Stomach (tissue), 9 donors: ENCODE results near the gene CBLB. TPM values are rescaled to one million over a fixed set of nuclear protein-coding genes. Genes with fewer than 3 reads are reported as not detected.

Experiments
- DNase-seq, 2 donors: peaks; one replicate each; pipeline versions ENCODE4 v3.0.0 to v3.0.0-alpha.2; 2013 to 2019
- H3K27ac ChIP-seq, 5 donors: fragments of 200-600 bp in 4 of 5; sonication (generic) in 4 of 5; one replicate each; pipeline ENCODE4 v1.5.1; 2013 to 2019; ENCODE audit warnings: mild to moderate bottlenecking in 1 of 5, moderate library complexity in 1 of 5
- H3K27me3 ChIP-seq, 3 donors: fragments of 200-600 bp; sonication (generic); one replicate each; pipeline ENCODE4 v1.5.1; 2017 to 2019; ENCODE audit warnings: mixed run types in 1 of 3
- H3K36me3 ChIP-seq, 4 donors: fragments of 200-600 bp; sonication (generic); 1 replicate in 3 of 4; 2 replicates in 1 of 4; pipeline ENCODE4 v1.5.1; 2016 to 2019
- H3K4me1 ChIP-seq, 4 donors: fragments of 200-600 bp; sonication (generic); one replicate each; pipeline ENCODE4 v1.5.1; 2016 to 2019
- H3K4me3 ChIP-seq, 4 donors: fragments of 200-600 bp; sonication (generic) in 3 of 4; one replicate each; pipeline ENCODE4 v1.5.1; 2016 to 2019; ENCODE audit warnings: mild to moderate bottlenecking in 1 of 4
- H3K9me3 ChIP-seq, 4 donors: fragments of 200-600 bp; sonication (generic); one replicate each; pipeline ENCODE4 v1.5.1; 2016 to 2019
- CTCF ChIP-seq, 7 experiments: fragments of 450-650 bp in 4 of 7; fragments of 200-600 bp in 3 of 7; sonication (generic) in 3 of 7; IDR thresholded peaks; one replicate each; pipeline ENCODE4 v1.5.1; 2016 to 2019; ENCODE audit warnings: antibody characterized with exemption in 7 of 7, control low read depth in 2 of 7, mild to moderate bottlenecking in 1 of 7
- EP300 ChIP-seq: sonication (generic); formaldehyde crosslinking; IDR thresholded peaks from one replicate; pipeline ENCODE4 v1.6.1; 2017; ENCODE audit warnings: antibody characterized with exemption
- POLR2A ChIP-seq, 4 donors: fragments of 450-650 bp; IDR thresholded peaks; one replicate each; pipeline ENCODE4 v1.6.1; 2016; ENCODE audit warnings: antibody characterized with exemption in 4 of 4, control low read depth in 2 of 4, mild to moderate bottlenecking in 1 of 4, moderate library complexity in 1 of 4
- POLR2AphosphoS5 ChIP-seq, 3 donors: sonication (generic); formaldehyde crosslinking; IDR thresholded peaks; one replicate each; pipeline ENCODE4 v1.6.1; 2016; ENCODE audit warnings: antibody characterized with exemption in 3 of 3
- WGBS, 5 donors: extraction: QIAGEN DNeasy Blood & Tissue Kit in 3 of 5; methylation state at CpG; one replicate each; pipeline versions ENCODE4 v1.1.5 to v1.1.7; 2013 to 2018; 5-methylcytosine and 5-hydroxymethylcytosine counted together
- intact Hi-C: fragments of 100-400 bp; cut with DNase I; formaldehyde crosslinking; loops from one replicate; pipeline ENCODE4 v1.15.1; 2023; ENCODE audit warnings: low total_unique reads
- polyA plus RNA-seq, 3 donors: library from polyadenylated mRNA; stranded (reverse); fragments of 200-250 nt; gene quantifications; one replicate each; pipeline ENCODE4 v1.2.3, GENCODE V29; 2013
- total RNA-seq, 5 donors: library from RNA; depleted of rRNA; stranded (reverse); fragments of >200 nt; gene quantifications; one replicate each; pipeline versions ENCODE4 v1.1.0 to v1.2.3, GENCODE V29; 2014 to 2016
- donor health status: healthy with polysubstance abuse.
- donor health status: Bipolar disorder and iron deficiency.
- donor health status: healthy.

Gene CBLB
- total and polyA plus RNA-seq, 8 donors, result 6.9 to 94.4 (median 46.0) TPM

- no peak for DNase-seq
- Histone ChIP-seq H3K9me3 (no peaks in the 10 kb centered on the region), H3K27ac (no peak overlapping the region), H3K36me3 (no peaks in the 10 kb centered on the region), H3K4me3 (no peak overlapping the region), H3K27me3 (no peaks in the 10 kb centered on the region), H3K4me1 (peaks cover 0 to 4% (median 0%) of the 10 kb centered on the region in 4 donors)
- WGBS, 5 donors, result 58 to 75% (median 64%) methylated on average over 5 of the region's 5 CpGs
- intact Hi-C loops, result no loop called here
- TF ChIP-seq CTCF (IDR thresholded peaks at IDR 0.05) (no peak), EP300 (no peak), POLR2AphosphoS5 (IDR thresholded peaks at IDR 0.05) (no peak), POLR2A (IDR thresholded peaks at IDR 0.05) (no peak)
Observed at GRCh38 chr3:105616374-105617121, 252.3 kb downstream of the CBLB start.

- H3K27me3 ChIP-seq, result no peaks in the 10 kb centered on the region
- no peak for TF ChIP-seq EP300
- no peak for TF ChIP-seq POLR2AphosphoS5 (IDR thresholded peaks at IDR 0.05)
- no peaks in the 10 kb centered on the region for H3K36me3 ChIP-seq
- intact Hi-C loops, result no loop called here
- no peak for DNase-seq
- no peaks in the 10 kb centered on the region for H3K9me3 ChIP-seq
- H3K27ac ChIP-seq, result no peak overlapping the region
- H3K4me3 ChIP-seq, result no peak overlapping the region
- WGBS, 5 donors, result 82 to 95% (median 89%) methylated on average over 3 of the region's 3 CpGs
- H3K4me1 ChIP-seq, result peaks cover 0 to 11% (median 2%) of the 10 kb centered on the region in 4 donors
Observed at GRCh38 chr3:105615814-105616213, 253.0 kb downstream of the CBLB start.

GRCh38 chr3:105614288-105615030, 254.4 kb downstream of the CBLB start:
- DNase-seq, result no peak

GRCh38 chr3:105613120-105613519, 255.7 kb downstream of the CBLB start:
- H3K27me3 ChIP-seq, result no peaks in the 10 kb centered on the region
- H3K36me3 ChIP-seq, result no peaks in the 10 kb centered on the region
- no peak overlapping the region for H3K4me3 ChIP-seq
- intact Hi-C loops, result no loop called here
- H3K9me3 ChIP-seq, result no peaks in the 10 kb centered on the region
- TF ChIP-seq POLR2AphosphoS5 (IDR thresholded peaks at IDR 0.05) (no peak), EP300 (no peak), CTCF (IDR thresholded peaks at IDR 0.05) (no peak), POLR2A (IDR thresholded peaks at IDR 0.05) (no peak)
- H3K4me1 ChIP-seq, result peaks cover 0 to 12% (median 3%) of the 10 kb centered on the region in 4 donors
- no peak overlapping the region for H3K27ac ChIP-seq
- WGBS, 5 donors, result 66 to 79% (median 72%) methylated on average over 2 of the region's 2 CpGs
- no peak for DNase-seq

More at GRCh38 chr3:105614288-105615030, 254.4 kb downstream of the CBLB start:
- H3K4me3 ChIP-seq, result no peak overlapping the region
- no peaks in the 10 kb centered on the region for H3K36me3 ChIP-seq
- H3K9me3 ChIP-seq, result no peaks in the 10 kb centered on the region
- H3K27ac ChIP-seq, result no peak overlapping the region
- TF ChIP-seq POLR2A (IDR thresholded peaks at IDR 0.05) (no peak), CTCF (IDR thresholded peaks at IDR 0.05) (no peak), POLR2AphosphoS5 (IDR thresholded peaks at IDR 0.05) (no peak), EP300 (no peak)
- no peaks in the 10 kb centered on the region for H3K27me3 ChIP-seq
- peaks cover 0 to 12% (median 3%) of the 10 kb centered on the region in 4 donors for H3K4me1 ChIP-seq
- intact Hi-C loops, result no loop called here
